GM23338 (cell line): Measurements from ENCODE around the gene DCLK2.

Experiments
- CREB1 ChIP-seq: fragments of 250-450 bp; sonication (Bioruptor Pico); IDR thresholded peaks from 2 replicates; pipeline ENCODE4 v1.5.0; 2020; ENCODE audit warnings: low read depth, mild to moderate bottlenecking, moderate library complexity
- EZH2 ChIP-seq: fragments of 200-600 bp; sonication (generic); IDR thresholded peaks from one replicate; pipeline ENCODE4 v1.8.0; 2017; ENCODE audit warnings: antibody characterized with exemption, mild to moderate bottlenecking, low read depth; ENCODE audit not compliant: unreplicated experiment
- EZH2phosphoT487 ChIP-seq: fragments of 200-600 bp; sonication (generic); IDR thresholded peaks from one replicate; pipeline ENCODE4 v1.8.1; 2018; ENCODE audit warnings: antibody characterized with exemption; ENCODE audit not compliant: unreplicated experiment
- JUNB ChIP-seq: IDR thresholded peaks from one replicate; pipeline ENCODE4 v1.6.1; 2016; ENCODE audit warnings: antibody characterized with exemption; ENCODE audit not compliant: unreplicated experiment
- POLR2AphosphoS5 ChIP-seq: IDR thresholded peaks from 2 replicates; pipeline ENCODE4 v1.6.1; 2016; ENCODE audit warnings: antibody characterized with exemption, low read depth
- STAT1 ChIP-seq: IDR thresholded peaks from one replicate; pipeline ENCODE4 v1.6.1; 2016; ENCODE audit warnings: antibody characterized with exemption; ENCODE audit not compliant: unreplicated experiment
- ZNF114 ChIP-seq: fragments of 250-450 bp; sonication (Bioruptor Pico); IDR thresholded peaks from 2 replicates; pipeline ENCODE4 v1.5.0; 2020; ENCODE audit warnings: mild to moderate bottlenecking, moderate library complexity
- ZNF331 ChIP-seq: fragments of 250-450 bp; sonication (Bioruptor Pico); IDR thresholded peaks from 2 replicates; pipeline ENCODE4 v1.5.0; 2020; ENCODE audit warnings: low read depth, mild to moderate bottlenecking, moderate library complexity
- TF ChIP-seq, protein P1 (sequence below), 2 experiments: fragments of 200-600 bp in 1 of 2; sonication (generic) in 1 of 2; conservative IDR thresholded peaks; 2 replicates each; pipeline versions ENCODE4 v1.5.1 to v1.6.1; 2016 to 2017; ENCODE audit warnings: antibody characterized with exemption in 2 of 2, low read depth in 2 of 2, mild to moderate bottlenecking in 2 of 2, moderate library complexity in 1 of 2
- TF ChIP-seq, protein P2 (sequence below): IDR thresholded peaks from one replicate; pipeline ENCODE4 v1.6.1; 2018; ENCODE audit warnings: antibody characterized with exemption; ENCODE audit not compliant: unreplicated experiment
- TF ChIP-seq, protein P3 (sequence below): fragments of 250-450 bp; sonication (Bioruptor Pico); IDR thresholded peaks from 2 replicates; pipeline ENCODE4 v1.5.0; 2020; ENCODE audit warnings: mild to moderate bottlenecking, moderate library complexity

DNA sequence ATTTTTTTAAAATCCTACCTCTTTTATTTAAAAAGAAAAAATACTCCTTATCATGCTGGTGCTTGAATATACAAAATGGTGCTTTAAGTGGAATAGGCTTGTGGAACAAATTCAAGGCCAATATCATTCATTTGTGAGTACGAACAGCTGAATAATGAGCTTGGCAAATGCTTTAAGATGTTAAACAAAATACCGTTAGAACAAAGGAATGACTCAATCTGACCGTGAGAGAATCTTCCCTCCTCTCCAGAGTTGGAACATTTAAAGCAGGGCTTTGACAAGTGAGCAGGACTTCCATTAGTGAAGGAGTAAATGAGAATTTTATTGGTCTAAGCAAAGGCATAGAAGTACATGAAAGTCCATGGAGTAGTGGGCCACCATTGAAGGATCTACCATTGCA is 74.5 kb downstream of the DCLK2 start:
- TF ChIP-seq JUNB, result no peak
- TF ChIP-seq, protein P1, sequence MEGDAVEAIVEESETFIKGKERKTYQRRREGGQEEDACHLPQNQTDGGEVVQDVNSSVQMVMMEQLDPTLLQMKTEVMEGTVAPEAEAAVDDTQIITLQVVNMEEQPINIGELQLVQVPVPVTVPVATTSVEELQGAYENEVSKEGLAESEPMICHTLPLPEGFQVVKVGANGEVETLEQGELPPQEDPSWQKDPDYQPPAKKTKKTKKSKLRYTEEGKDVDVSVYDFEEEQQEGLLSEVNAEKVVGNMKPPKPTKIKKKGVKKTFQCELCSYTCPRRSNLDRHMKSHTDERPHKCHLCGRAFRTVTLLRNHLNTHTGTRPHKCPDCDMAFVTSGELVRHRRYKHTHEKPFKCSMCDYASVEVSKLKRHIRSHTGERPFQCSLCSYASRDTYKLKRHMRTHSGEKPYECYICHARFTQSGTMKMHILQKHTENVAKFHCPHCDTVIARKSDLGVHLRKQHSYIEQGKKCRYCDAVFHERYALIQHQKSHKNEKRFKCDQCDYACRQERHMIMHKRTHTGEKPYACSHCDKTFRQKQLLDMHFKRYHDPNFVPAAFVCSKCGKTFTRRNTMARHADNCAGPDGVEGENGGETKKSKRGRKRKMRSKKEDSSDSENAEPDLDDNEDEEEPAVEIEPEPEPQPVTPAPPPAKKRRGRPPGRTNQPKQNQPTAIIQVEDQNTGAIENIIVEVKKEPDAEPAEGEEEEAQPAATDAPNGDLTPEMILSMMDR (conservative IDR thresholded peaks at IDR 0.05; ENCODE audit: low read depth in 2 of 2), result no peak
- TF ChIP-seq EZH2, result no peak
- no peak for TF ChIP-seq POLR2AphosphoS5
- TF ChIP-seq, protein P2, sequence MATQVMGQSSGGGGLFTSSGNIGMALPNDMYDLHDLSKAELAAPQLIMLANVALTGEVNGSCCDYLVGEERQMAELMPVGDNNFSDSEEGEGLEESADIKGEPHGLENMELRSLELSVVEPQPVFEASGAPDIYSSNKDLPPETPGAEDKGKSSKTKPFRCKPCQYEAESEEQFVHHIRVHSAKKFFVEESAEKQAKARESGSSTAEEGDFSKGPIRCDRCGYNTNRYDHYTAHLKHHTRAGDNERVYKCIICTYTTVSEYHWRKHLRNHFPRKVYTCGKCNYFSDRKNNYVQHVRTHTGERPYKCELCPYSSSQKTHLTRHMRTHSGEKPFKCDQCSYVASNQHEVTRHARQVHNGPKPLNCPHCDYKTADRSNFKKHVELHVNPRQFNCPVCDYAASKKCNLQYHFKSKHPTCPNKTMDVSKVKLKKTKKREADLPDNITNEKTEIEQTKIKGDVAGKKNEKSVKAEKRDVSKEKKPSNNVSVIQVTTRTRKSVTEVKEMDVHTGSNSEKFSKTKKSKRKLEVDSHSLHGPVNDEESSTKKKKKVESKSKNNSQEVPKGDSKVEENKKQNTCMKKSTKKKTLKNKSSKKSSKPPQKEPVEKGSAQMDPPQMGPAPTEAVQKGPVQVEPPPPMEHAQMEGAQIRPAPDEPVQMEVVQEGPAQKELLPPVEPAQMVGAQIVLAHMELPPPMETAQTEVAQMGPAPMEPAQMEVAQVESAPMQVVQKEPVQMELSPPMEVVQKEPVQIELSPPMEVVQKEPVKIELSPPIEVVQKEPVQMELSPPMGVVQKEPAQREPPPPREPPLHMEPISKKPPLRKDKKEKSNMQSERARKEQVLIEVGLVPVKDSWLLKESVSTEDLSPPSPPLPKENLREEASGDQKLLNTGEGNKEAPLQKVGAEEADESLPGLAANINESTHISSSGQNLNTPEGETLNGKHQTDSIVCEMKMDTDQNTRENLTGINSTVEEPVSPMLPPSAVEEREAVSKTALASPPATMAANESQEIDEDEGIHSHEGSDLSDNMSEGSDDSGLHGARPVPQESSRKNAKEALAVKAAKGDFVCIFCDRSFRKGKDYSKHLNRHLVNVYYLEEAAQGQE, result no peak
- no peak for TF ChIP-seq CREB1 (CRISPR knock-in tag)
- TF ChIP-seq ZNF331 (CRISPR knock-in tag), result no peak
- TF ChIP-seq EZH2phosphoT487, result no peak
- TF ChIP-seq, protein P3, sequence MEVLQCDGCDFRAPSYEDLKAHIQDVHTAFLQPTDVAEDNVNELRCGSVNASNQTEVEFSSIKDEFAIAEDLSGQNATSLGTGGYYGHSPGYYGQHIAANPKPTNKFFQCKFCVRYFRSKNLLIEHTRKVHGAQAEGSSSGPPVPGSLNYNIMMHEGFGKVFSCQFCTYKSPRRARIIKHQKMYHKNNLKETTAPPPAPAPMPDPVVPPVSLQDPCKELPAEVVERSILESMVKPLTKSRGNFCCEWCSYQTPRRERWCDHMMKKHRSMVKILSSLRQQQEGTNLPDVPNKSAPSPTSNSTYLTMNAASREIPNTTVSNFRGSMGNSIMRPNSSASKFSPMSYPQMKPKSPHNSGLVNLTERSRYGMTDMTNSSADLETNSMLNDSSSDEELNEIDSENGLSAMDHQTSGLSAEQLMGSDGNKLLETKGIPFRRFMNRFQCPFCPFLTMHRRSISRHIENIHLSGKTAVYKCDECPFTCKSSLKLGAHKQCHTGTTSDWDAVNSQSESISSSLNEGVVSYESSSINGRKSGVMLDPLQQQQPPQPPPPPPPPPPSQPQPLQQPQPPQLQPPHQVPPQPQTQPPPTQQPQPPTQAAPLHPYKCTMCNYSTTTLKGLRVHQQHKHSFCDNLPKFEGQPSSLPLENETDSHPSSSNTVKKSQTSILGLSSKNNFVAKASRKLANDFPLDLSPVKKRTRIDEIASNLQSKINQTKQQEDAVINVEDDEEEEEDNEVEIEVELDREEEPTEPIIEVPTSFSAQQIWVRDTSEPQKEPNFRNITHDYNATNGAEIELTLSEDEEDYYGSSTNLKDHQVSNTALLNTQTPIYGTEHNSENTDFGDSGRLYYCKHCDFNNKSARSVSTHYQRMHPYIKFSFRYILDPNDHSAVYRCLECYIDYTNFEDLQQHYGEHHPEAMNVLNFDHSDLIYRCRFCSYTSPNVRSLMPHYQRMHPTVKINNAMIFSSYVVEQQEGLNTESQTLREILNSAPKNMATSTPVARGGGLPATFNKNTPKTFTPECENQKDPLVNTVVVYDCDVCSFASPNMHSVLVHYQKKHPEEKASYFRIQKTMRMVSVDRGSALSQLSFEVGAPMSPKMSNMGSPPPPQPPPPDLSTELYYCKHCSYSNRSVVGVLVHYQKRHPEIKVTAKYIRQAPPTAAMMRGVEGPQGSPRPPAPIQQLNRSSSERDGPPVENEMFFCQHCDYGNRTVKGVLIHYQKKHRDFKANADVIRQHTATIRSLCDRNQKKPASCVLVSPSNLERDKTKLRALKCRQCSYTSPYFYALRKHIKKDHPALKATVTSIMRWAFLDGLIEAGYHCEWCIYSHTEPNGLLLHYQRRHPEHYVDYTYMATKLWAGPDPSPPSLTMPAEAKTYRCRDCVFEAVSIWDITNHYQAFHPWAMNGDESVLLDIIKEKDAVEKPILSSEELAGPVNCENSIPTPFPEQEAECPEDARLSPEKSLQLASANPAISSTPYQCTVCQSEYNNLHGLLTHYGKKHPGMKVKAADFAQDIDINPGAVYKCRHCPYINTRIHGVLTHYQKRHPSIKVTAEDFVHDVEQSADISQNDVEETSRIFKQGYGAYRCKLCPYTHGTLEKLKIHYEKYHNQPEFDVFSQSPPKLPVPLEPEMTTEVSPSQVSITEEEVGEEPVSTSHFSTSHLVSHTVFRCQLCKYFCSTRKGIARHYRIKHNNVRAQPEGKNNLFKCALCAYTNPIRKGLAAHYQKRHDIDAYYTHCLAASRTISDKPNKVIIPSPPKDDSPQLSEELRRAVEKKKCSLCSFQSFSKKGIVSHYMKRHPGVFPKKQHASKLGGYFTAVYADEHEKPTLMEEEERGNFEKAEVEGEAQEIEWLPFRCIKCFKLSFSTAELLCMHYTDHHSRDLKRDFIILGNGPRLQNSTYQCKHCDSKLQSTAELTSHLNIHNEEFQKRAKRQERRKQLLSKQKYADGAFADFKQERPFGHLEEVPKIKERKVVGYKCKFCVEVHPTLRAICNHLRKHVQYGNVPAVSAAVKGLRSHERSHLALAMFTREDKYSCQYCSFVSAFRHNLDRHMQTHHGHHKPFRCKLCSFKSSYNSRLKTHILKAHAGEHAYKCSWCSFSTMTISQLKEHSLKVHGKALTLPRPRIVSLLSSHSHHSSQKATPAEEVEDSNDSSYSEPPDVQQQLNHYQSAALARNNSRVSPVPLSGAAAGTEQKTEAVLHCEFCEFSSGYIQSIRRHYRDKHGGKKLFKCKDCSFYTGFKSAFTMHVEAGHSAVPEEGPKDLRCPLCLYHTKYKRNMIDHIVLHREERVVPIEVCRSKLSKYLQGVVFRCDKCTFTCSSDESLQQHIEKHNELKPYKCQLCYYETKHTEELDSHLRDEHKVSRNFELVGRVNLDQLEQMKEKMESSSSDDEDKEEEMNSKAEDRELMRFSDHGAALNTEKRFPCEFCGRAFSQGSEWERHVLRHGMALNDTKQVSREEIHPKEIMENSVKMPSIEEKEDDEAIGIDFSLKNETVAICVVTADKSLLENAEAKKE, result no peak
- no peak for TF ChIP-seq ZNF114 (CRISPR knock-in tag)
- no peak for TF ChIP-seq STAT1
